OCI-LY7 (cell line): ENCODE data around the gene PATJ. TPM values are rescaled to one million over a fixed set of nuclear protein-coding genes. Genes with fewer than 3 reads are reported as not detected.

Experiments
- BruUV-seq: library from RNA; stranded (reverse); fragments of 400-500 nt; replicated peaks from 2 replicates; lab custom pipeline; 2021; lab: Mats Ljungman, UMichigan
- CTCF ChIA-PET: fragments of 300-600 bp; sonication (Branson Sonifier 250); formaldehyde crosslinking; loops from one replicate; lab custom pipeline; 2022; ENCODE audit warnings: antibody characterized with exemption; ENCODE audit not compliant: unreplicated experiment; lab: Charles Lee
- POLR2A ChIA-PET: fragments of 300-600 bp; sonication (Branson Sonifier 250); formaldehyde crosslinking; loops from one replicate; lab custom pipeline; 2022; ENCODE audit warnings: antibody characterized with exemption; lab: Charles Lee
- DNase-seq: peaks from one replicate; pipeline ENCODE4 v3.0.0-alpha.2; 2015; ENCODE audit warnings: low spot score
- H2AFZ ChIP-seq: fragments of 200-600 bp; sonication (generic), shearing (Covaris generic); 2 replicates; pipeline ENCODE4 v1.6.1; 2014; ENCODE audit warnings: mild to moderate bottlenecking, antibody characterized with exemption, low read length, moderate library complexity
- H3K27ac ChIP-seq: fragments of 200-600 bp; sonication (generic); 2 replicates; pipeline ENCODE4 v1.5.1; 2014; ENCODE audit warnings: mixed run types, low read depth, mild to moderate bottlenecking, moderate library complexity, low read length, inconsistent platforms; ENCODE audit not compliant: poor library complexity, severe bottlenecking
- H3K36me3 ChIP-seq: fragments of 200-600 bp; sonication (generic); 2 replicates; pipeline ENCODE4 v1.6.1; 2014; ENCODE audit warnings: mild to moderate bottlenecking, antibody characterized with exemption, low read length, moderate library complexity, mixed read lengths; ENCODE audit not compliant: insufficient read depth
- H3K4me1 ChIP-seq: fragments of 200-600 bp; sonication (generic); 2 replicates; pipeline ENCODE4 v1.5.1; 2014; ENCODE audit warnings: mild to moderate bottlenecking, low read length; ENCODE audit not compliant: insufficient read depth, poor library complexity, severe bottlenecking
- H3K4me2 ChIP-seq: fragments of 200-600 bp; sonication (generic); 2 replicates; pipeline ENCODE4 v1.6.1; 2014; ENCODE audit warnings: mild to moderate bottlenecking, low read length
- H3K4me3 ChIP-seq: fragments of 200-600 bp; sonication (generic); 2 replicates; pipeline ENCODE4 v1.5.1; 2014; ENCODE audit warnings: mild to moderate bottlenecking, low read depth, low read length; ENCODE audit not compliant: poor library complexity, severe bottlenecking
- H3K79me2 ChIP-seq: fragments of 200-600 bp; sonication (generic); 2 replicates; pipeline ENCODE4 v1.6.1; 2016; ENCODE audit warnings: low read depth, mild to moderate bottlenecking, low read length, moderate library complexity, mixed read lengths; ENCODE audit not compliant: insufficient read depth
- H3K9me2 ChIP-seq: fragments of 200-600 bp; sonication (generic); 2 replicates; pipeline ENCODE4 v1.6.1; 2016; ENCODE audit warnings: mild to moderate bottlenecking, low read length, mixed read lengths; ENCODE audit not compliant: insufficient read depth
- H3K9me3 ChIP-seq: fragments of 200-600 bp; sonication (generic); 2 replicates; pipeline ENCODE4 v1.6.1; 2014; ENCODE audit warnings: mild to moderate bottlenecking, mixed run types, low read length, mixed read lengths
- H4K20me1 ChIP-seq: fragments of 200-600 bp; sonication (generic); 2 replicates; pipeline ENCODE4 v1.6.1; 2014; ENCODE audit warnings: mild to moderate bottlenecking, antibody characterized with exemption, low read length, moderate library complexity, mixed read lengths; ENCODE audit not compliant: insufficient read depth
- CTCF ChIP-seq: fragments of 200-600 bp; sonication (generic); conservative IDR thresholded peaks from 2 replicates; pipeline ENCODE4 v1.5.1; 2014; ENCODE audit warnings: mild to moderate bottlenecking, antibody characterized with exemption, low read length, moderate library complexity, mixed read lengths
- EZH2phosphoT487 ChIP-seq: fragments of 200-600 bp; sonication (generic); IDR thresholded peaks from 2 replicates; pipeline ENCODE4 v1.6.1; 2018; ENCODE audit warnings: low read depth, borderline replicate concordance, mild to moderate bottlenecking, mixed run types, antibody characterized with exemption, low read length, moderate library complexity, mixed read lengths
- intact Hi-C: fragments of 100-400 bp; cut with micrococcal nuclease; formaldehyde crosslinking; loops from one replicate; pipeline ENCODE4 v1.10.0; 2022; ENCODE audit not compliant: unreplicated experiment
- total RNA-seq, 2 experiments: library from RNA; depleted of rRNA in 1 of 2; stranded (reverse); fragments of >200 nt in 1 of 2; shearing (Covaris generic) in 1 of 2; gene quantifications; 2 replicates each; pipeline ENCODE4 v1.2.3, GENCODE V29; 2014 to 2022

The PATJ gene
- total RNA-seq, 2 experiments from 2014 or later = 0.95 to 4.0 TPM

- no peaks in the 10 kb centered on the region for H3K9me3 ChIP-seq
- no peak for DNase-seq
- no peak overlapping the region for H3K4me2 ChIP-seq
- no TSS peak for BruUV-seq
- H3K79me2 ChIP-seq = no peaks in the 10 kb centered on the region
- no peak overlapping the region for H3K27ac ChIP-seq
- POLR2A ChIA-PET = interaction anchor here (0.6 kb wide), 1 partner anchor 322 kb away, joined by 4 read pairs; no protein-coding TSS in a partner anchor
- no peaks in the 10 kb centered on the region for H3K4me1 ChIP-seq
- intact Hi-C loops = no loop called here
- H2AFZ ChIP-seq = no peak overlapping the region
- no peak for TF ChIP-seq CTCF
- H3K9me2 ChIP-seq = no peaks in the 10 kb centered on the region
- no peak overlapping the region for H3K4me3 ChIP-seq
- no peaks in the 10 kb centered on the region for H4K20me1 ChIP-seq
- CTCF ChIA-PET = no interaction called here
- H3K36me3 ChIP-seq = no peaks in the 10 kb centered on the region
Observed at GRCh38 chr1:61753998-61754508, 11.8 kb downstream of the PATJ start.

DNA sequence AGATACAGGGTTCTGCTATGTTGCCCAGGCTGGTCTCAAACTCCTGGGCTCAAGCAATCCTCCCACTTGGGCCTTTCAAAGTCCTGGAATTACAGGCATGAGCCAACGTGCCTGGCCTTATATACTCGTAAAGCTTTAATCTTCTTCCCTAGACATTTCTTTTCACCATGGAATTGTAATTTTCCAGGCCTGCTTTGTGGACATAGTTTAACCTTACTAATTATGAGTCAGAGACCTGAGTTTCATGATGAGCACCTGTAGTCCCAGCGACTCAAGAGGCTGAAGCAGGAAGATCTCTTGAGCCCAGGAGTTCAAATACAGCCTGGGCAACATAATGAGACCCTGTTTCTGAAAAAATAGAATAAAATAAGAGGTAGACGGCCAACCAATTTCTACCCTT is 12.3 kb downstream of the PATJ start:
- no peaks in the 10 kb centered on the region for H3K9me2 ChIP-seq
- intact Hi-C loops = no loop called here
- H3K79me2 ChIP-seq = no peaks in the 10 kb centered on the region
- TF ChIP-seq CTCF (no peak), EZH2phosphoT487 (no peak)
- H3K9me3 ChIP-seq = no peaks in the 10 kb centered on the region
- no peak overlapping the region for H3K27ac ChIP-seq
- ChIA-PET CTCF (no interaction called here), POLR2A (interaction anchor here (0.6 kb wide), 1 partner anchor 322 kb away, joined by 4 read pairs; no protein-coding TSS in a partner anchor)
- H4K20me1 ChIP-seq = no peaks in the 10 kb centered on the region
- no peak for DNase-seq
- no peak overlapping the region for H3K4me2 ChIP-seq
- no peaks in the 10 kb centered on the region for H3K4me1 ChIP-seq
- H2AFZ ChIP-seq = no peak overlapping the region
- BruUV-seq = no TSS peak
- no peak overlapping the region for H3K4me3 ChIP-seq
- H3K36me3 ChIP-seq = no peaks in the 10 kb centered on the region

GRCh38 chr1:61756773-61757172 is 14.5 kb downstream of the PATJ start:
- TF ChIP-seq CTCF (no peak), EZH2phosphoT487 (no peak)
- Histone ChIP-seq H3K9me2 (no peaks in the 10 kb centered on the region), H3K4me3 (no peak overlapping the region), H2AFZ (no peak overlapping the region), H3K27ac (no peak overlapping the region), H3K4me2 (no peak overlapping the region), H3K36me3 (no peaks in the 10 kb centered on the region), H3K79me2 (no peaks in the 10 kb centered on the region), H4K20me1 (no peaks in the 10 kb centered on the region), H3K9me3 (no peaks in the 10 kb centered on the region), H3K4me1 (no peaks in the 10 kb centered on the region)
- ChIA-PET POLR2A (interaction anchor here (1.0 kb wide), 1 partner anchor 11 kb away, joined by 4 read pairs; no protein-coding TSS in a partner anchor), CTCF (no interaction called here)
- BruUV-seq = no TSS peak
- DNase-seq = no peak
- intact Hi-C loops = no loop called here
